ENCODE data around the gene GPRIN2. TPM values are rescaled to one million over a fixed set of nuclear protein-coding genes. Genes with fewer than 3 reads are reported as not detected.
"Not testable (repeated sequence)": the region's sequence is repeated elsewhere in the genome, so short reads cannot be mapped to it uniquely, and the experiment has no call there.

Gene GPRIN2
- polyA plus RNA-seq, 2 donors: 3.1 to 6.2 TPM

DNA sequence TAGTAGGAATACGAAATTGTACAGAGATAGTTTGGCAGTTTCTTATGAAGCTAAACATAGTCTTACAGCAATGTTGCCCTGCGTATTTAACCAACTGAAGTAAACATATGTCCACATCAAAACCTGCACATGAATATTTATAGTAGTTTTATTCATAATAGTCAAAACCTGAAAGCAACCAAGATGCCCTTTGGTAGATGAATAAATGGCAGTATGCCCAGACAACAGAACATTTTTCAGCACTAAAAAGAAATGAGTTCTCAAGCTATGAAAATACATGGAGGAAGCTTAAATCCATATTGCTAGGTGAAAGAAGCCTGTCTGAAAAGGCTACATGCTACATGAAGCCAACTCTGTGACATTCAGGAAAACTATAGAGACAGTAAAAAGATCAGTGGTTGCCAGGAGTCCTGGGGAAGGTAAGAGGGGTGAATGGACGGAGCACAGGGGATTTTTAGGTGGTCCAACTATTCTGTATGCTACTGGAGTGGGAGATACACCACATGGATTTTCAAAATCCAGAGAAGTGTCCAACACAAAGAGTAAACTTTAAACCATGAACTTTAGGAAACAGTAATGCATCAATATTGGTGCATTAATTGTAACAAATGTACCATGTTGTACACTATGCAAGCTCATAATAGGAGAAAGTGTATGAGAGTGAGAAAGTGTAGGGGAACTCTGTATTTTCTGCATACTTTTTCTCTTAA lies 17.6 kb downstream of the GPRIN2 start:
- no peaks in the 10 kb centered on the region for H3K27me3 ChIP-seq (ENCODE audit: control insufficient read depth in 1 of 2, insufficient read depth in 2 of 2, low read length in 2 of 2)
- H3K4me3 ChIP-seq (ENCODE audit: low read depth in 1 of 2, low read length in 2 of 2): no peak overlapping the region
- no peaks in the 10 kb centered on the region for H3K9me3 ChIP-seq (ENCODE audit: control insufficient read depth in 2 of 2, insufficient read depth in 1 of 2, low read depth in 1 of 2, low read length in 1 of 2)
- no peaks in the 10 kb centered on the region for H3K36me3 ChIP-seq (ENCODE audit: control insufficient read depth in 2 of 2, insufficient read depth in 2 of 2, low read length in 1 of 2)
- no peak overlapping the region for H3K27ac ChIP-seq (ENCODE audit: low read depth in 2 of 2, low read length in 1 of 2)
- H3K4me1 ChIP-seq (ENCODE audit: control insufficient read depth in 2 of 2, insufficient read depth in 2 of 2, low read length in 1 of 2): peaks cover 3 to 9% of the 10 kb centered on the region in 2 donors
- WGBS, 2 donors: 80 to 83% methylated on average over 3 of the region's 3 CpGs

DNA sequence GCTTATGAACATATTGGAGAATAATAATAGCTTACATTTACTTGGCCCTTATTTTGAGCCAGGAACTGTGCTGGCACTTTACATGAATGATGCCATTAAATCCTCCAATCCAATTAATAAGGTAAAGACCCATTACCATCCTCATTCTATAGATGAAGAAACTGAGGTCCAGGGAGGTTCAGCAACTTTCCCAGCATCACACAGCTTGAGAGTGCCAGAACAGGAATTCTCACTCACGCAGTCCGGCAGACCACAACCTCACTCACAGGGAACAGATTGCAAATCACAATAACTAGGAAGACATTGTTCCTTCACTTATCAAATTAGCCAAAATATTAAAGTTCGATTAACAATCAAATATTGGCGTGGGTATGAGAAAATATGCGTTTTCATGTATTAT lies 18.3 kb downstream of the GPRIN2 start:
- Histone ChIP-seq H3K36me3 (ENCODE audit: control insufficient read depth in 2 of 2, insufficient read depth in 2 of 2, low read length in 1 of 2) (no peaks in the 10 kb centered on the region), H3K27ac (ENCODE audit: low read depth in 2 of 2, low read length in 1 of 2) (no peak overlapping the region), H3K9me3 (ENCODE audit: control insufficient read depth in 2 of 2, insufficient read depth in 1 of 2, low read depth in 1 of 2, low read length in 1 of 2) (no peaks in the 10 kb centered on the region), H3K27me3 (ENCODE audit: control insufficient read depth in 1 of 2, insufficient read depth in 2 of 2, low read length in 2 of 2) (no peaks in the 10 kb centered on the region), H3K4me1 (ENCODE audit: control insufficient read depth in 2 of 2, insufficient read depth in 2 of 2, low read length in 1 of 2) (peaks cover 3 to 9% of the 10 kb centered on the region in 2 donors), H3K4me3 (ENCODE audit: low read depth in 1 of 2, low read length in 2 of 2) (no peak overlapping the region)
- 90 to 94% methylated on average over 5 of the region's 5 CpGs for WGBS, 2 donors

DNA sequence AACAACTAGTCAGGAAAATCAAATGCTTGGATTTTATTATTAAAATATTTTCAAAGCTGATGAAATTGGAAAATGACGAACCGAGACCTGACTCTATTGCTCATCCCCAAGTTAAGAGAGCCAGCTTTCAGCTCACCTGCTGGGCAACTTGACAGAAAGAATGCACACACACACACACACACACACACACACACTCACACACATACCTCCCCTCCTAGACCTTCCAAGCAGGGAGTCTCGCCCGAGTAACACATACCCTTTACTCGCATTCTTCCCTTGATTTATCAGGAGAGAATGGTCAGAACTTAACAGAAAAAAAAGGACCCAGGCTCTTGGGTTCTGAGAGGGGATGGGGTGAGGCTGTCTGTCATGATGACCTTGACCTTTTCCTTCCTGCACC lies 19.1 kb downstream of the GPRIN2 start:
- WGBS, 2 donors: 80 to 82% methylated on average over 5 of the region's 5 CpGs
- Histone ChIP-seq H3K36me3 (ENCODE audit: control insufficient read depth in 2 of 2, insufficient read depth in 2 of 2, low read length in 1 of 2) (no peaks in the 10 kb centered on the region), H3K4me3 (ENCODE audit: low read depth in 1 of 2, low read length in 2 of 2) (no peak overlapping the region), H3K27ac (ENCODE audit: low read depth in 2 of 2, low read length in 1 of 2) (no peak overlapping the region), H3K4me1 (ENCODE audit: control insufficient read depth in 2 of 2, insufficient read depth in 2 of 2, low read length in 1 of 2) (peaks cover 3 to 9% of the 10 kb centered on the region in 2 donors), H3K9me3 (ENCODE audit: control insufficient read depth in 2 of 2, insufficient read depth in 1 of 2, low read depth in 1 of 2, low read length in 1 of 2) (no peaks in the 10 kb centered on the region), H3K27me3 (ENCODE audit: control insufficient read depth in 1 of 2, insufficient read depth in 2 of 2, low read length in 2 of 2) (no peaks in the 10 kb centered on the region)

DNA sequence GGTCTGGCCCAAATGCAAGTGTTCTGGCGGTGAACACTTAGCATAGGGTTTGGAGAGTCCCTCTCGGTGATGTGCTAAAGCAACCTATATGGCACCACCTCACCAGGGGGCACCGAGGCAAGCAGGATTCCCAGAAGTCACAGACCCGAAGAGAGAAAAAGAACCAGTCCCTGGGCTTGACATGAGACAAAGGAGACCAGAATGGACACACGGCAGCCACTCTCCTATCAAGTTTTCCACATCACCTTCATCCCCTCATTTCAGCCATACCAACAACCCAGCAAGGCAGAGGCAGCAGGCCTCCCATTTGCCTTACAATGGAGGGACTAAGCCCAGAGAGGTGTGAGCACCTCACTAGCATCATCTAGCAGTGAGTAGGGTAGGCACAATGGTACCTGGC lies 19.7 kb downstream of the GPRIN2 start:
- no peak overlapping the region for H3K4me3 ChIP-seq (ENCODE audit: low read depth in 1 of 2, low read length in 2 of 2)

DNA sequence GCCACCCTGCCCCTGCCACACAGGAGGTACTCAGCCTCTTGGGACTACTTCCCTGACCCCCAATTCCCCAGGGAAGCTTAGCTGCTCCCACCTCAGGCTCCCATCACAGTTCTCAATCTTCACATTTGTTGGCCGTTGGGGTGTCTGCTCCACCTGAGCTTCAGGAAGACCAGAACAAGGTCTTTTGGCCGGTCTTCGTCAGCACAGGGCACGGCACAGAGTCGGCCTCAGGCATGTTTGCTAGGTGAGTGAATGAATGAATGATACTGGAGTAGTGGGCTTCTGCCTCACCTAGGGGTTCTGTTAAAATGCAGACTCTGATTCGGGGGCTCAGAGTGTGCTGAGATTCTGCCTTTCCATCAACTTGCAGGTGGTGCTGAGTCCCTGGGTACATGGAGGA lies 20.3 kb downstream of the GPRIN2 start:
- no peaks in the 10 kb centered on the region for H3K9me3 ChIP-seq (ENCODE audit: control insufficient read depth in 2 of 2, insufficient read depth in 1 of 2, low read depth in 1 of 2, low read length in 1 of 2)
- no peaks in the 10 kb centered on the region for H3K27me3 ChIP-seq (ENCODE audit: control insufficient read depth in 1 of 2, insufficient read depth in 2 of 2, low read length in 2 of 2)
- no peaks in the 10 kb centered on the region for H3K36me3 ChIP-seq (ENCODE audit: control insufficient read depth in 2 of 2, insufficient read depth in 2 of 2, low read length in 1 of 2)
- H3K4me3 ChIP-seq (ENCODE audit: low read depth in 1 of 2, low read length in 2 of 2): no peak overlapping the region
- H3K4me1 ChIP-seq (ENCODE audit: control insufficient read depth in 2 of 2, insufficient read depth in 2 of 2, low read length in 1 of 2): peaks cover 0 to 4% of the 10 kb centered on the region in 2 donors
- WGBS, 2 donors: 87 to 95% methylated on average over 6 of the region's 6 CpGs
- no peak overlapping the region for H3K27ac ChIP-seq (ENCODE audit: low read depth in 2 of 2, low read length in 1 of 2)

More for the DNA sequence above, 19.7 kb downstream of the GPRIN2 start:
- Histone ChIP-seq H3K36me3 (ENCODE audit: control insufficient read depth in 2 of 2, insufficient read depth in 2 of 2, low read length in 1 of 2) (no peaks in the 10 kb centered on the region), H3K9me3 (ENCODE audit: control insufficient read depth in 2 of 2, insufficient read depth in 1 of 2, low read depth in 1 of 2, low read length in 1 of 2) (no peaks in the 10 kb centered on the region), H3K4me1 (ENCODE audit: control insufficient read depth in 2 of 2, insufficient read depth in 2 of 2, low read length in 1 of 2) (peaks cover 0 to 7% of the 10 kb centered on the region in 2 donors), H3K27ac (ENCODE audit: low read depth in 2 of 2, low read length in 1 of 2) (no peak overlapping the region), H3K27me3 (ENCODE audit: control insufficient read depth in 1 of 2, insufficient read depth in 2 of 2, low read length in 2 of 2) (no peaks in the 10 kb centered on the region)
- WGBS, 2 donors: 85 to 91% methylated on average over 5 of the region's 5 CpGs

DNA sequence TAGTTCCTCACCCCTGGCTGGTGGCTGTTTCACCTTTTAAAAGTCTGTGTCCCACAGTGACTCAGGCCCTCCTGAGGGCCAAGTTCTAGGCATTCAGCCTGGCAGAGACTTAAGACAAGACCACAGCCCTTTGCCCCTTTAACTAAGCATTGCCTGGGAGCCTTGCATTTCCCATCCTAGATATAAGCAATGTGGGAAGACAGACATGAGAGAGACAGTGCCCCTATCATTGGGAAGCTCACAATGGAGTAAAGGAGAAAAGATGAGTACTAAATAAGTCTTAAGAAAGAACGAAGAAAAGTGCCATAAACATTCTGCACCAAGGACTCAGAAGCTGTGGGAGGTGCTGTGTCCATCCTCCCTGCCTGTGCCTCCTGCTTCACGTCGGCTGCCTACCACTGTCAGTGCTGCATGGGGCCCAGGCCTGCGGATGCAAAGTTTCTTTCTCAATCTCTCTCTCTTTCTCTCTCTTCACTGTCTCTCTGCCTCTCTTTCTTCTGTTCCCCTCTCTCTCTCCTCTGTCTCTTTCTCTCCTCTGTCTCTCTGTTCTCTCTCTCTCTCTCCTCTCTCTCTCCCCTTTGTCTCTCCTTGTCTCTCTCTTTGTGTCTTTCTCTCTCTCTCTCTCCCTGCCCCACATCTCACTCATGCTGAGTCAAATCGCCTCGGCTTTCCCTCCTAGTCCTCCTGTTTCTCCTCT lies 21.5 kb downstream of the GPRIN2 start:
- Histone ChIP-seq H3K9me3 (ENCODE audit: control insufficient read depth in 2 of 2, insufficient read depth in 1 of 2, low read depth in 1 of 2, low read length in 1 of 2) (no peaks in the 10 kb centered on the region), H3K4me1 (ENCODE audit: control insufficient read depth in 2 of 2, insufficient read depth in 2 of 2, low read length in 1 of 2) (no peaks in the 10 kb centered on the region), H3K27ac (ENCODE audit: low read depth in 2 of 2, low read length in 1 of 2) (no peak overlapping the region), H3K4me3 (ENCODE audit: low read depth in 1 of 2, low read length in 2 of 2) (no peak overlapping the region), H3K36me3 (ENCODE audit: control insufficient read depth in 2 of 2, insufficient read depth in 2 of 2, low read length in 1 of 2) (no peaks in the 10 kb centered on the region), H3K27me3 (ENCODE audit: control insufficient read depth in 1 of 2, insufficient read depth in 2 of 2, low read length in 2 of 2) (no peaks in the 10 kb centered on the region)
- WGBS, 2 donors: 88 to 89% methylated on average over 6 of the region's 6 CpGs

DNA sequence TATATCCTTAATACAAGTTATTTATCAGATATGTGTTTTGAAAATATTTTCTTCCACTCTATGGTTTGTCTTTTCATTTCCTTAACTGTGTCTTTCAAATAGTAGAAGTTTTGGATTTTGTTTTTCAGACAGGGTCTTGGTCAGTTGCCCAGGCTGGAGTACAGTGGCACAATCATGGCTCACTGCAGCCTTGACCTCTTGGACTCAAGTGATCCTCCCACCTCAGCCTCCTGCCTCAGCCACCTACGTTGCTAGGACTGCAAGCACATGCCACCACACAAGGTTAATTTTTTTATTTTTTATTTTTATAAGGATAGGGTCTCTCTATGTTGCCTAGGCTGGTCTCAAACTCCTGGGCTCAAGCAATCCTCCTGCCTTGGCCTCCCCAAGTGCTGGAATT lies 24.2 kb downstream of the GPRIN2 start:
- H3K27ac ChIP-seq (ENCODE audit: low read depth in 2 of 2, low read length in 1 of 2); H3K4me3 ChIP-seq (ENCODE audit: low read depth in 1 of 2, low read length in 2 of 2); H3K4me1 ChIP-seq (ENCODE audit: control insufficient read depth in 2 of 2, insufficient read depth in 2 of 2, low read length in 1 of 2); H3K36me3 ChIP-seq (ENCODE audit: control insufficient read depth in 2 of 2, insufficient read depth in 2 of 2, low read length in 1 of 2); H3K27me3 ChIP-seq (ENCODE audit: control insufficient read depth in 1 of 2, insufficient read depth in 2 of 2, low read length in 2 of 2); H3K9me3 ChIP-seq (ENCODE audit: control insufficient read depth in 2 of 2, insufficient read depth in 1 of 2, low read depth in 1 of 2, low read length in 1 of 2): not testable (repeated sequence)
- 62 to 77% methylated on average over 1 of the region's 1 CpG for WGBS, 2 donors

DNA sequence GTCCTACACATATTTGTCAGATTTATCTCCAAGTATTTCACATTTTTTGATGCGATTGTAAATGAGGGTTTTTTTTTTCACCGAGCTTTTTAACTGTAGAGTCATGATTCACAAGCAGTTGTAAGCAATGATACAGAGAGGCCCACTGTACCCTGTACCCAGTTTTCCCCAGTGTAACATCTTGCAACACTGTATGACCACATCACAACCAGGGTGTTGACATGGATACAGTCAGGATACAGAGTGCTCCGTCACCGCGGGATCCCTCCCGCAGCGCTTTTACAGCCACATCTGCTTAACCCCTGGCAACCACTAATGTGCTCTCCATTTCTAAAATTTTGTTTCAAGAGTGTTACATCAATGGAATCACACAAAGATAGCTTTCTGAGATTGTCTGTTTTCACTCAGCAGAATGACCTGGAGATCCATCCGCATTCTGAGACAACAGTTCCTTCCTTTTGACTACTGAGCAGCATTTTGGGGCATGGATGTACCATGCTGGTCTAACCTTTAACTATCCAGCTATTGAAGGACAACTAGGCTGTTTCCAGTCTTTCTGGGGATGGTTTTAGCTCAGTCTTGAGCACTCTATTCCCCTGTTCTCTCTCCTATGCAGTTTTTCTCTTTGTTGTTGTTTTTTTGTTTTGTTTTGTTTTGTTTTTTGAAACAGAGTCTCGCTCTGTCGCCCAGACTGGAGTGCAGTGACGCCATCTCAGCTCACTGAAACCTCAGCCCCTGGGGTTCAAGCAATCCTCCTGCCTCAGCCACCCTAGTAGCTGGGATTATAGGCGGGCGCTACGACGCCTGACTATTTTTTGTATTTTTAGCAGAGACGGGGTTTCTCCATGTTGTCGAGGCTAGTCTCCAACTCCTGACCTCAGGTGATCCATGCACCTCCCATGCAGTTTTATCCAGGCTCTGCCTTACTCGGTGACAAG lies 25.9 kb downstream of the GPRIN2 start:
- no peaks in the 10 kb centered on the region for H3K36me3 ChIP-seq (ENCODE audit: control insufficient read depth in 2 of 2, insufficient read depth in 2 of 2, low read length in 1 of 2)
- H3K4me3 ChIP-seq (ENCODE audit: low read depth in 1 of 2, low read length in 2 of 2): no peak overlapping the region
- H3K9me3 ChIP-seq (ENCODE audit: control insufficient read depth in 2 of 2, insufficient read depth in 1 of 2, low read depth in 1 of 2, low read length in 1 of 2): no peaks in the 10 kb centered on the region
- 89 to 90% methylated on average over 18 of the region's 18 CpGs for WGBS, 2 donors
- H3K4me1 ChIP-seq (ENCODE audit: control insufficient read depth in 2 of 2, insufficient read depth in 2 of 2, low read length in 1 of 2): peaks cover 0 to 5% of the 10 kb centered on the region in 2 donors
- no peak overlapping the region for H3K27ac ChIP-seq (ENCODE audit: low read depth in 2 of 2, low read length in 1 of 2)
- H3K27me3 ChIP-seq (ENCODE audit: control insufficient read depth in 1 of 2, insufficient read depth in 2 of 2, low read length in 2 of 2): no peaks in the 10 kb centered on the region

DNA sequence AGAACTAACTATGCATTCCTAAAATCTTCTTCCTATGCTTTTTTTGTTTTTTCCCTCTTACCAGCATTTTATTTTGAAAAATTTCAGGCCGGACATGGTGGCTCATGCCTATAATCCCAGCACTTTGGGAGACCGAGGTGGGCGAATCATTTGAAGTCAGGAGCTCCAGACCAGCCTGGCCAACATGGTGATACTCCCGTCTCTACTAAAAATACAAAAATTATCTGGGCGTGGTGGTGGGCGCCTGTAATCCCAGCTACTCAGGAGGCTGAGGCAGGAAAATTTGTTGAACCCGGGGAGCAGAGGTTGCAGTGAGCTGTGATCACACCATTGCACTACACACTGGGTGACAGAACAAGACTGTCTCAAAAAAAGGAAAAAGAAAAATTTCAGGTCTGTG lies 26.7 kb downstream of the GPRIN2 start:
- 86 to 87% methylated on average over 7 of the region's 7 CpGs for WGBS, 2 donors
- not testable (repeated sequence) for H3K4me1 ChIP-seq (ENCODE audit: control insufficient read depth in 2 of 2, insufficient read depth in 2 of 2, low read length in 1 of 2); H3K27me3 ChIP-seq (ENCODE audit: control insufficient read depth in 1 of 2, insufficient read depth in 2 of 2, low read length in 2 of 2); H3K27ac ChIP-seq (ENCODE audit: low read depth in 2 of 2, low read length in 1 of 2); H3K4me3 ChIP-seq (ENCODE audit: low read depth in 1 of 2, low read length in 2 of 2); H3K36me3 ChIP-seq (ENCODE audit: control insufficient read depth in 2 of 2, insufficient read depth in 2 of 2, low read length in 1 of 2); H3K9me3 ChIP-seq (ENCODE audit: control insufficient read depth in 2 of 2, insufficient read depth in 1 of 2, low read depth in 1 of 2, low read length in 1 of 2)
